CD4-positive, alpha-beta T cell treated with Interleukin-17A for 1 hour (primary cell): ENCODE data around the gene RNF11.

Source experiments
- DNase-seq: peaks from one replicate; pipeline ENCODE4 v3.0.0-alpha.2; 2020

RNF11 gene

DNA sequence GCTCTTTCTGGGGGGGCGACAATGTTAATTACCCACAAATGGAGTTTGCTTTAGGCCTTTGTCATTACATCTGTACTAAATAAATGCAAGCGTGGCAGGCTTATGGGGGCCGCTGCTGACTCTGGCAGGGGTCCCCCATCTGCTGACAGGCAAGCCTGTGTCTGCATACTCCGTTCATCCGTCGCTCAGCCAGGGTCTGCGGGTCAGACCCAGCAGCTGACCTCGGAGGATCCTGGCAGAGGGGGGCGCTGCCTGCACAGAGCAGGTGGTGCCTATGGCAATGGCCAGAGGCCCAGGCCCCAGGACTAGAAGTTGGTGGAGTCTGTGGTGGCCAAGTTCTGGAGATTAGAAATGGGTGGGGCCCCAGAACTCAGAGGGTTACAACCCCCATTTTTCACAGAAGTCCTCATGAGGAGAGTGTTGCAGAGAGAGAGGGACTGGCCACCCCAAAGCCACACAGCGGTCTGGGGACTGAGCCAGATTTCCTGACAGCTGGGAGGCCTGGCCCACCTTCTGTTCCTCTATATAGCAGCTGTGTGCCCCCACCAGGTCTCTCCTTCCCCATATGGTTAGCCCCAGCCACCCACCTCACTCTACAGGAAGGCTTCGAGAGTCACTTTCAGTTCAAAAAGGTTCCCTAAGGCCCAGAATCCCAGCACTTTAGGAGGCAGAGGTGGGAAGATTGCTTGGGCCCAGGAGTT, 63.3 kb downstream of the RNF11 start:
- no peak for DNase-seq

DNA sequence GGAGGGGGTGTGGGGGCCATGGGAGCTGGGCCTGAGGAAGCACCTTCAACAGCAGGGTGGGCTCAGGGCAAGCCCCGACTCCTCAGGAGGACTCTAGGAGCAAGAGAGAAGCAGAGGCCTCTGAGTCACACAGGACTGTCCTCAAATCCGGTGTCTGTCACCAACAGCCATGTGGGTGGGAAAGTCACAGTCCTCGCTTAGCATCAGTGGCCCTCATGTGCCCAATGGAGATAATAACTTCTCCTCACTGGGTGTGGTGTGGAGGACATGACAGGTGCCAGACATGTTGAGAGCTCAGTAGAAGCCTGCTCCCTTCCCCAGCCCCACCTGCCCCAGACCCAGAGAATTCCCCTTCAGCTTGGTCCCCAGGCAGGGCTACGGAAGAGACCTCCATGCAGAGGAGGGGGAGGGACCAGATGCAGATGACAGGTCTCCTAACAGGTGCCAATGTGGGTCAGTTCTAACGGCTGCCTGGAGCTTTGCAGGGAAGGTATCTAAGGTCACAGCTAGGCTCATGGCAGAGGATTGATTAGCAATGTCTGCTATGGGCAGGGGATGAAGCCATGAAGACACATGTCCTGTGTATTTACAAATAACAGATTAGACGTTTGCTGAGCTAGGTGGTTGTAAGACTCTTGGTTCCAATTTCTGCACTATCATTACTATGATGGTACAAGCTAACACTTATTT, 64.1 kb downstream of the RNF11 start:
- DNase-seq, result no peak

DNA sequence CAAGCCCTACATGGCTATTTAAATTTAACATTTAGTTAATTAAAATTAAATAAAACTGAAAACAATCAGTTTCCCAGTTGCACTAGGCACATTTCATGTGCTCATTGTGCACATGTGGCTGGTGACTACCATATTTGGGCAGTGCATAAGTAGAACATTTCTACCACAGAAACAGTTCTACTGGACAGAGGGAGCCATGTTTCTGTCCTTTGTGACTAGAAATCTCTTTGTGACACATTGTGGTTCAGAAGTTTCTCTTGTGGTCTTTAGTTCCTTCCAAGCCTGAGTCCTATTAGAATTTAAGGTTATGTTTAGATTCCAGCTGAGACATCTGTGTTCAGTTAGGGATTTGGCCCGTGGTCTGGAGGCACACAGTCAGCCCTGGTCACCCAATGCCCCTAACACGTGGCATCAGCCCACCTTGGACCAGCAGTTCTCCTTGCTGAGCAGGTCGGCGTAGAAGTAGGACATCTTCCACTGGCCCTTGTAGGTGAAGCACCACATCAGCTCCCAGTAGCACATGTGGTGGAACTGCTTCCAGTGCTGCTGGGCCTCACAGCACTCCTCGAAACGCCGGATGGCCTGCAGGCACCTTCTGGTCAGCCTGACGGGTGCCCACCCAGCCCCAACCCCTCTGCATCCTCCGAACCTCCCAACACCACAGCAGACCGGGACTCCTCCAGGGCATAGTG, 65.2 kb downstream of the RNF11 start:
- no peak for DNase-seq

DNA sequence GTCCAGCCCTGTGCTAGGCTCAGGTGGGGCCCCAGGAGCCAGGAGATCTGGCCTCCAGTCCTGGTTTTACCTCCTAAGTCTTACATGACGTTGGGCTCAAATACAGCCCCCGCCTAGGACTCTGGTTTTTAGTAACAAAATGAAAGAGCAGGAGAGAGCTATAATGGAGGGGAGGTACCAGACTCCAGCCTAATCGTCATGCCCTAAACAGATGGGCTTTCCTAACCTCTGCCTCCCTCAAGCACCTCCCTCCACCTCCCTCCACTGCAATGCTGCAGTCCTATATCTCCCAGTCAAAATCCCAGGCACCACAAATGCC, 65.7 kb downstream of the RNF11 start:
- DNase-seq, result no peak

DNA sequence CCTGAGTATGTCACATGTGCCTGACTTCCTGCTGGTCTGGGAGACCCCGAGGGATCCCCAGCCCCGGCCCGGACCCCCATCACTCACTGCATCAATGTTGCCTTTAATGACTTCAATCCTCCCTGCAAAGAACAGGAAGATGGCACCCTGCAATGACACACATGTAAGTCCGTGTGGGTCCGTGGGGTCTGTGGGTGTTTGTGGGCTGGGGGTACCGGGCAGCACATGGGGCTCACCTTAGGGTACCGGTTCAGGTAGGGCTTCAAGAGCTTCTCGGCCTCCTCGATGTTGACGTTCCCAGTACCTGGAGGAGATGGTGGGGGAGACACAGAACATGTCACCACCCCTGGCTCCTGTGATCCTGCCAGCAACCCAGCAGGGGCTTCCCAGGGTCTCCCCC, 66.2 kb downstream of the RNF11 start:
- DNase-seq, result no peak

DNA sequence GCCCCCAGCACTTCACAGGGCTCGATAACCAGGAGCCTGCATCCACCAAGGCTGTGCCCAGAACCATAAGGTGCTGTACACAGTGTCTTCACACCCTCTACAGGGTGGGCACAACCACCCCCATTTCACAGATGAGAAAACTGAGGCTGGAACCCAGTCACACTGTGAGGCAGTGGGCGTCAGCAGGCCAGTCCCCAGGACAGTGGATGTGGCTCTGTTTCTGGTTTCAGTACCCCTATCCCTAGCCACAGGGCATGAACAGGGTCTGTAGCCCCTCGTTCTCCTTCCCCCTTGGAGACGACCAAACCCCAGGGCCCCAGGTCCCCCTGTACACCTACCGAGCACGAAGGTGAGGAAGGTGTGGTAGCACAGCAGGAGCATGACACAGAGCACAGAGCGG, 66.7 kb downstream of the RNF11 start:
- no peak for DNase-seq

DNA sequence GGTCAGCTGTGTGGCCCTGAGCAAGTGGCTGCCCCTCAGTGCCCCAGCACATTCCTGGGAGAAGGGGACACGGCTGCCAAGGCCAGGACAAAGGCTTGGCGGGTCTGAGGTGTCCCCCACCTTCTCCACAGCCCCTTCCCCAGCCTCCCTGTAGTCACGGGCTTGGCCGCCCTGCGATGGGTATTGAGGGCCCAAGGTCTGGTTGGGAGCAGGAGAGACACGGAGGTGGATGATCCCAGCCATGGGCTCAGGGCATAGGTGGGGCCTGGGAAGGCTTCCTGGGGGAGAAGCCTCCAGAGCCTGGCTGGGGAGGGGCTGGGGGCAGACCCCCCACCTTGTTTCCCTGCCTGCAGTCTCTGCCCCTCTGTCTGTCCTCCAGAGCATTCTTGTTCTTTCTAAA, 67.2 kb downstream of the RNF11 start:
- no peak for DNase-seq

DNA sequence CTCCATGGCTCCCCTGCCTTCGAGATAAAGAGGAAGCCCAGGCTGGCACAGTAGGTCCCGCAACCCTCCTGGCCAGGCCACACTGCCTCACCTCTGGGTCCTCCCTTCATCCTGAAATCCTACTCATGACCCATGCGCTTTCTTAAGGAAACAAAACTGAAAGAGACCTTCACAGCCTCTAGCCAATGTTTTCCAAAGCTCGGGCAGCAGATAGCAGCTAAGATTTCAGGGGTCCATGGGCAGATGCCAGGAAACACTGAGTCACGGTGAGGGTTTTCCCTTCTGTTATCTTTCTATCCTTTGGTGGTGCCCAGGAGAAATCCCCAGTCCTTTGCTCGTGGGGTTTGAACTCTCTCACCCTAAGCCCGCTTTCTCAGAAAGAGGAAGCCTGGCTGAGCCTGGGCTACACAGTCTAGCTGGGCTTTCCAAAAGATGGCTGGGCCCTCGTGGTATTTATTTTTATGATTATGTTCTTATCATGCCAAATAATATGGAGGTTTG, 67.7 kb downstream of the RNF11 start:
- no peak for DNase-seq

DNA sequence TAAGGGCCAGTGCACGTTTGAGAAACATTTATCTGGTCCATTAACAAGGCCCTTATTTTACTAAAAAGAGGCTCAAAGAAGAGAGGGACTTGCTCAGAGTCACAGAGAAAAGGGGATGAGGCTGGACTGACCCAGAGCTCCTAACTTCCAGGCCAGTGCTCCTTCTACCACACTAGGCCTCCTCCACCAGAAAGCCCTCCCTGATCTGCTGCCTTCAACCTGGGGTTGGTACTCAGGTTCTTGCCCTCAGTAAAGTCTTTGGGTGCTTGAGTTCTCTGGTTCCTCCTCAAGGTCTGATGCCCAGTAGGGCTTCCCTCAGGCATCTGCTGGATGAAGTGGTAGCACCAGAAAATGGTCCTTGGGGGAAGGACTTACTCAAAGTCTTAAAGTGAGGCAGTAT, 68.3 kb downstream of the RNF11 start:
- no peak for DNase-seq

DNA sequence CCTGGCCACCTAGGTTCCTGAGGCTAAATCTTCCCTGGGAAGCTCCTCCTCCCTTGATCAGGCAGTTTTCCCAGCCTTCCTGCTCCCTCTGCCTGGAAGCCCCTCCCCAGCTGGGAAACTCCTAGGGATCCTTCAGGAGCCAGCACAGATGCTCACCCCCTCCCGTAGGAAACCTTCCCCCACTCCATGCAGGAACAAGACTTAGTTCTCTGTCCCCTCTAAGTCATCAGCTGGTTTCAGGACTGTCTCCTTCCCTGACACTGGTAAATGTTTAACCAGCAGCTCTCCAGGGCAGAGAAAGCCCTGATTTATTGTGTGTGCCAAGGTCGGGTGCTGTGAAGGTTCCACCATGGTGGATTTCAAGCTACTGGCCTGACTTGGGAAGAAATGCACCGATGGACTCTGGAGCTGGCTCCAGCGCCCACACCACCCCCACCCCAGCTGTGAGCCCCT, 69.3 kb downstream of the RNF11 start:
- no peak for DNase-seq

DNA sequence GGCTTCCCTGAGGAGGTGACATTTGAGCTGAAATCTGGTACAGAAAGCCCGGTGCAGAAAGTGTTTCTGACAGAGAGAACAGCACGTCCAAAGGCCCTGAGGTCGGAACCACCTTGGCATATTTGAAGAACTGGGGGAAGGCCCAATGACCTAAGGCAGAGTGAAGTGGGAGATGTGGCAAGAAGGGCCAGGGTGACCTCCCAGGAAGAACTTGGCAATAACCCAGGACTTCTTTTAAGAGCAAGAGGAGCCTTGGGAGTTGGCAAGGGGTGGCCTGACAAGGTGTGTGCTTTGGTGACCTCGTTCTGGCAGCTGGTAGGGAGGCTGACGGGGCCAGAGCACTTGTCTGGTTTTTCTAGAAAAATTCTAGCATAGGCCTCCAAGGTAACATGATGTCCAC, 70.9 kb downstream of the RNF11 start:
- no peak for DNase-seq

DNA sequence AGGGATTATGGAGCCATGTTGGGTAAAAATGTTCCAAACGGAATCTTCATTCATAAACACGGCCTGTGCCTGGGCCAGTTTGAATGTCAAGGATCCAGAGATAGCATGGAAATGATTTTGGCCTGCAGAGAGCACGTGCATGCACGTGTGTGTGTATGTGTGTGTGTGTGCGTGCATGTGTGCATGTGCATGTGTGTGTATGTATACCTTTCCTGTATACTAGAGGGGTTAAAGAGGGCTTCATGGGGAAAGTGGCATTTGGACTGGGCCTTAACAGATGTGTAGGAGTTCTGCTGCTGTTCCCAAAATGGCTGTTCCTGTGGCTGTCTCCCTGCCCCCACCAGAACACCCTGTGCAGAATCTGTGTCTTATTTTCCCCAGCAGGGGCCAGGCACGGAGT, 72.6 kb downstream of the RNF11 start:
- DNase-seq, result no peak

DNA sequence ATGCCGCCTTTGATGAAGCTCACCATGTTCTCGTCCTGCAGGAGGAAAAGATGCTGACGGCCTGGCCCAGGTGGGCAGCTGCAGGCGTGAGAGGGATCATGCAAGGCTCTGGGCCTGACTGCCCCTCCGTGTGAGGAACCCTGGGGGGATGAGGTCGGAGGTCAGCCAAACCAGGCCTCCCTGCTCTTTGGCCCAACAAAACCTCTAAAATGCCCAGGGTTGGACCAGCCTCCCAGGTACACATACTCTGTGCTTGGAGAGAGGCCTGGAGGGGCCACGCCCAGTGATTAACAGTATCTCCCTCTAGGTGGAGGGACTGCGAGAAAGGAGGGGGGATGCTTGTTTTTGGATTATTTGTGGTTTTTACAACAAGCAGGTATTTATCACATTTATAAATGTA, 73.2 kb downstream of the RNF11 start:
- no peak for DNase-seq

DNA sequence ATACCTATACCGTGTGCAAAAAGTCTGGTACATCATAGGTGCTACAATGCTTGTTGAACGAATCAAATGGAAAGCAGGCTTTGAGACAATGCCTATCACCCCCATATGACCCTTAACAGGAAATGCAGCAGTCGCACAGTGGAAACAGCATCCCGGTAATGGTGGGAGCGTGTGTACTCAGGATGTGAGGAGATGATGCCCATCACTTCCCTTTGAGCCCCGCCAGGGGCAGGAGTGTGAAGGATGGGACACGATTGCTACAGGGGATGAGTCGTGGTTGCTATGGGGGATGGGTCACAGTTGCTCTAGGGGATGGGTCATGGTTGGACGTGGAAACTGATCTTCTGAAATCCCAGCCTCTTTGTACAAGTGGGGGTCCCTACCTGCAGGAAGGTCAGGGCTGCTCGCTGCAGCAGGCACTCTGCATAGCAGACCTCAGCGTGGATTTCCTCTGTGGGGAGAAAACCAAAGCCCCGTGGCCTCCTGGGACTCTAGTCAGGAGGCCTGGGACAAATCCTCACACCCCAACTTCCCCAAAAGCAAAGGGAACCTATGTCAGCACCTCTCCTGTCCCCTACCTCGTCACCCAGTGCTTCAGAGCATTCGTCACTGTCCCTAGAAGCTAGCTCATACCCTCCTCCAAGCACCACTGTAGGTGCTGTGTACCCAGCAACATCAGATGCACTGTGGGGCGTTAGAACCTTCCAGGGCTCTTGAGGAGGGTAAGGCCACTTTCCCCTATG, 75.0 kb downstream of the RNF11 start:
- DNase-seq, result no peak

DNA sequence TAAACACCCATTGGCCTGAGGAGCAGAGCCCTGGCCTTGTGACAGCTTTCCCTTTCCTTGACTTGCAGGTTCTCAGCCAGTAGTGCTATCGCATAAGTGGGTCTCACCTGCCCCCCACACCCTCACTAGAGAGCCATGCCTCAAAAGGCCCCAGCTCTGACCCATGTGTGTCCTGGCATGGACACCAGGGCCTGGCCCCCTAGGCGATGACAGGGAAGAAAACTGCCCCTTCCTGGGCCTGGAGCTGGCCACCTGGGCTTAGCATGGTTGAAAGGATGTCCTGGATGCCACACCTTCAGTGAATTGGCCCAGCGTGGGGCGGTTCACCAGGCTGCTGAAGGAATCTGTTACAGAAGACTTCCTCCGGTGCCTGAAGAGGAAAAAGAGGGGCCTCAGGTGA, 75.8 kb downstream of the RNF11 start:
- no peak for DNase-seq

DNA sequence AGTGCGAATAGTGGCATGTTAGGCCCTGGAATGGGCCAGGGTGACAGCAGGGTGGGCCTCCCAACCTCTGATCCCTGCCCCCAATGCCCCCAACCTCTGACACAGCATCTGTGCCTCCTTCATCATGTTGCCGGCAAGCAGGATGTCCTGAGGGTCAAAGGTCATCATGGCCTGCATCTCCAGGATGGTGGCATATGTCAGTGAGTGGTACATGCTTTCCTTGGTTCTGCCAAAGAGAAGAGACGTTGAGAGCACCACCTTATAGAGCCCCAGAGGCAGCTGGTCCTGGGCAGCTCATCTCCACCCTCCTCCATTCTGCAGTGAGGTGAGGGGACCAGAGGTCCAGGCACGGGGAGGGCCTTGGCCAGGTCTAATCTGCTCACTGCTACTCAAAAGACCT, 76.6 kb downstream of the RNF11 start:
- DNase-seq, result no peak

DNA sequence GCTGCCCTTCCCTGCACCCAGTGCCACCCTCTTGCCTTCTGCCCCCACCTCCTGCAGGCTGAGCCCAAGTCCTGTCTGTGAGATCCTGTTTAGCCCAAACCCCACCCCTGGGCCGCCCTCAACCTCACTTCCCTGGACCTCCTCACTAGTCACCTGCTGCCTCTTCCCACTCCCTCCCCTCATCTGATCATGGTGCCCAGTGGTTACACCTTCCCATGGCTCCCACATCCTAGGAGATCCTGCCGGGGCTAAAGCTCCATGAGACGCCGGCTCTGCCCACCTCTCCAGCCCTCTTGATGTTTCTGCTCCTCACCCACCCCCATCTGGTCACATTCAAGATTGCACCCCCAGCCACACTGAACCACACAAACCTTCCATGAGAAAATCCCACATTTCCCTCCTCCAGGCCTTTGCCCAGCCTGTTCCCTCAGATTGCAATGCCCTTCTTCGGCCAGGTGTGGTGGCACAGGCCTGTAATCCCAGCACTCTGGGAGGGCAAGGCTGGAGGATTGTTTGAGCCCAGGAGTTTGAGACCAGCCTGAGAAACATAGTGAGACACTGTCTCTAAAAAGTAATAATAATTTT, 77.3 kb downstream of the RNF11 start:
- DNase-seq, result no peak

DNA sequence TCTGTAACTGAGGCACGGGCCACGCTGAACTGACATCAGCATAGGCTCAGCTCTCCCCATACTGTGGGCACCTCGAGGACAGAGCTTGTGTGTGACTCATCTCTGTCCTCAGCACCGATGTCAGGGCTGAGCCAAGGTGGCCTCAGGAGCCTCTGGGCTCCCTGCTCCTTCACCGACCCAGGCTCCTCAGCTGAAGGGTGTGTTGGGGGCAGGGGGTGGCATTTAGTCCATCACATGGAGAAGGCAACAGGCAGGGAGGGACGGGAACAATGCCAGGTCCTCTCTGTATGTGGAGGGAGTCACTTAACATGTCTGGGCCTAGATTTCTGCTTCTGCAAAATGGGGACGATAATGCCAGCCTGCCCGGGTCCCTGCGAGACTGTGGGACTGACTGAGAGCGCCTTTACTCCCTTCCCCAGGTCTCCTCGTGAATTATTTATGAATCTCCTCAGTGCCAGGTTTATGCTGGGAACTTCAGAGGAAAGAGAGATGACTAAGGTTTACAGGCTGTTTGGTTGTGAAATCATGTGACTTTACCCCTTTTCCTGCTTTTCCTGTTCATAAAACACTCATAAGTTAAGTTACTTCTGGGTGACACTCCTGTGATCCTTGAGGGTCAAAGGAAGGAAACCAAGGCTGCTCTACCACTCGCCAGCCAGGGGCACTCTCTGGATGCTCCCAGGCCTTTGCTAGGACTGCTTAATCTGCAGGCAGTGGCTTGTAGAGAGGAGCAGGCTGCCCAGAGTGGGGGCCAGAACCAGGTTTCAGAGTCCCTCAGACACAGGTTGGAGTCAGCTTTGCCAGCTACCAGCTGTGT, 78.1 kb downstream of the RNF11 start:
- no peak for DNase-seq

DNA sequence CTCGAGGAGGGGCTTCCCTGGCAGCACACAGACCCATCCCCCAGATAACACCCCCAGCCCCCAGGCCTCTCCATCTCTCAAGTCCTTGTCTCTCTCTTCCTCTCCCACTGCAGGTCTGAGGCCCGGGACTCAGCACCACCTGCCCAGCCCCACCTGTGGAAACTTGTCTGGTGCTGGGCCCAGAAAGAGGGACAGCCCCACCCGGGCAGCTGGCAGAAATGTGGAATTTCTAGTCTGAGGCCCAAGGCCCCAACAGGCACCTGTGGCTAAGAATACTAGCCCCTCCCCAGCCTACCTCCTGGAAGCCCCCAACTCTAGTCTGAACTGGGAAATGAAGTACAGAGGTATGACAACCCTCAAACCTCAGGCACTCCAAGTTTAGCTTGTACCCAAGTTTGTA, 78.9 kb downstream of the RNF11 start:
- no peak for DNase-seq

DNA sequence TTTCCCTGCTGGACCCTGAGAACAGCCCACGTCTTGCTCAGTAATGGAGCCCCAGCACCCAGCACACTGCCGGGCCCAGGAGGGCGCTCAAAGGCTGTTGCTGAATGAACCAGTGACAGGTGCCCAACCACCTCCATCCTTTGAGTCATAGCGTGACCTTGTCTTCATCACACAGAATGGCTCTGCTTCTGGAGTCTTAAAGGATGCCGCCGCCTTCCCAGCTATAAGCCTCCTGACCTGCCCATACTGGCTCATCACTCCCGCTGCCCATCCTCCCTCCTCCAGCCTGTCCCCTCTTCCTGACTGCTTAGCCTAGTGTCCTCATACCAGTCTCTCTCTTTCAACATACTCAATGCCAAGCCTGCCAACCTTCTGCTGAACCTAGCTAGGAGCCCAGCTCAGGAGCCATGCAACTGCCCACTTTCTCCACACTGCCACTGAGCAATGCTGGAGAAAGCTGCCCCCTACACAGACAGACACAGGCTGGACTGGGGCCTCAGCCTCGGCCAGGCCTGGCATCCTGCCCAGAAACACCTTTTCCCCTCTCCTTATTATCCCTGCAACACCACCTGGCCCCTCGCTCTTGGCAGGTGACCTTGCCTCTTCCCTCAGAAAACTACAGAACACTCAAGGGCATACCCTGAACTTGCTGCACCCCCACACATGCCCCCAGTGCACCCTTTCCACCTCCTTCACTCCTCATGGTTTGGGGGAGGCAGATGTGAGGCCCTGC, 80.2 kb downstream of the RNF11 start:
- no peak for DNase-seq

DNA sequence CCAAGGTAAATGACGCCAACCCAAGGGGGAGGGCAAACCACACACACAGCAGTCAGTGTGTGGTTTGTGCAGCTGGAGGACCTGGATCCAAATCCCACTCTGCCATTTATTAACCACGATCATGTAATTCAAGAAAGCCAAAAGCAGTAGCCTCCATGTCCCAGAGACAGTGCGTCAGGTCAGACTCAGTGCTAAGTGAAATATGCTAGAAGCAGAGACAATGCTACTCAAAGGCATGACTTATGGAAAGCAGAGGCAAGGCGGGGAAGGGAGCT, 80.7 kb downstream of the RNF11 start:
- no peak for DNase-seq

DNA sequence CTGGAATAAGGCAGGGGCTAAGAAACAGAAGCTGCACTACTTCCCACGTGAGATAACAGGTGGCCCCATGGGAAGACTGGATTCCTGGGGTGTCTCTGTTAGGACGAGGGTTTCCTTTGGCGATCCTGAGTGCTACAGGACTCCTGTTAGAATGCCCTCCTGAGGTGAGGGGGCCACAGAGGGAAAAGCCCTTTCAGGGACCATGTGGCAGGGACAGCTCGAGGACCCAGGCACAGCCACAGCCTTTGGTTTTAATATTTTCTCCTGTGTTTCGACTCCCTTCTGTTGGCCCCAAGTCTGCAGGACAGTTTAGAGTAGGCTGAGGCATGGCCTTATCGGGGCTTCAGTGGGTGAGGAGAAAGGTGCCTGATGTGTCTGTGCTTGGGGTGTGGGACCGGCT, 81.7 kb downstream of the RNF11 start:
- DNase-seq, result no peak
